Neural progenitor cell (in vitro differentiated cells): ENCODE data around the gene CAPZA1. TPM values are rescaled to one million over a fixed set of nuclear protein-coding genes. Genes with fewer than 3 reads are reported as not detected.

Source experiments
- DNase-seq: peaks from one replicate; pipeline ENCODE4 v3.0.0-alpha.2; 2016; ENCODE audit warnings: low spot score
- H2AFZ ChIP-seq: fragments of 200-600 bp; sonication (generic); replicated peaks from 2 replicates; pipeline ENCODE4 v1.6.1; 2016; ENCODE audit warnings: antibody characterized with exemption
- H3F3A ChIP-seq: fragments of 200-600 bp; sonication (generic); 2 replicates; pipeline ENCODE4 v1.6.1; 2016; ENCODE audit warnings: antibody characterized with exemption, low read depth
- H3K27ac ChIP-seq: fragments of 200-600 bp; sonication (generic); 2 replicates; pipeline ENCODE4 v1.5.1; 2016; ENCODE audit warnings: mild to moderate bottlenecking
- H3K27me3 ChIP-seq: fragments of 200-600 bp; sonication (generic); 2 replicates; pipeline ENCODE4 v1.6.1; 2016; ENCODE audit warnings: mild to moderate bottlenecking, moderate library complexity
- H3K36me3 ChIP-seq: fragments of 200-600 bp; sonication (generic); 2 replicates; pipeline ENCODE4 v1.5.1; 2016
- H3K4me1 ChIP-seq: fragments of 200-600 bp; sonication (generic); 2 replicates; pipeline ENCODE4 v1.6.1; 2016; ENCODE audit warnings: mixed run types
- H3K4me2 ChIP-seq: fragments of 200-600 bp; sonication (generic); 2 replicates; pipeline ENCODE4 v1.6.1; 2016
- H3K4me3 ChIP-seq: fragments of 200-600 bp; sonication (generic); 2 replicates; pipeline ENCODE4 v1.5.1; 2016
- H3K79me2 ChIP-seq: fragments of 200-600 bp; sonication (generic); 2 replicates; pipeline ENCODE4 v1.6.1; 2016; ENCODE audit warnings: low read depth
- H3K9ac ChIP-seq: fragments of 200-600 bp; sonication (generic); 2 replicates; pipeline ENCODE4 v1.6.1; 2016
- H3K9me3 ChIP-seq: fragments of 200-600 bp; sonication (generic); 2 replicates; pipeline ENCODE4 v1.5.1; 2016; ENCODE audit warnings: low read depth
- H4K20me1 ChIP-seq: fragments of 200-600 bp; sonication (generic); 2 replicates; pipeline ENCODE4 v1.6.1; 2016; ENCODE audit warnings: low read depth
- H3K27ac Mint-ChIP-seq: 3 replicates; pipeline ENCODE4 v1.8.0; 2021; ENCODE audit warnings: mixed read lengths
- H3K27me3 Mint-ChIP-seq: 2 replicates; pipeline ENCODE4 v1.8.0; 2022; ENCODE audit warnings: low read depth, mild to moderate bottlenecking, inconsistent platforms, moderate library complexity, mixed read lengths; ENCODE audit not compliant: insufficient read depth
- H3K36me3 Mint-ChIP-seq: 3 replicates; pipeline ENCODE4 v1.8.0; 2021; ENCODE audit warnings: mixed read lengths
- H3K4me1 Mint-ChIP-seq: 3 replicates; pipeline ENCODE4 v1.8.0; 2021; ENCODE audit warnings: mixed read lengths
- H3K4me3 Mint-ChIP-seq: 3 replicates; pipeline ENCODE4 v1.8.0; 2021; ENCODE audit warnings: mild to moderate bottlenecking, moderate library complexity, mixed read lengths
- H3K9me3 Mint-ChIP-seq: 3 replicates; pipeline ENCODE4 v1.8.0; 2020; ENCODE audit warnings: mixed read lengths
- EZH2 ChIP-seq: fragments of 200-600 bp; sonication (generic); IDR thresholded peaks from 2 replicates; pipeline ENCODE4 v1.6.1; 2017; ENCODE audit warnings: antibody characterized with exemption, mild to moderate bottlenecking, moderate library complexity
- EZH2phosphoT487 ChIP-seq: fragments of 200-600 bp; sonication (generic); IDR thresholded peaks from 2 replicates; pipeline ENCODE4 v1.6.1; 2017; ENCODE audit warnings: antibody characterized with exemption
- total RNA-seq: library from RNA; depleted of rRNA; stranded (reverse); fragments of >200 nt; gene quantifications from 2 replicates; pipeline ENCODE4 v1.2.3, GENCODE V29; 2015; ENCODE audit warnings: low replicate concordance
- TF ChIP-seq, protein P1 (sequence below): fragments of 200-600 bp; sonication (generic); IDR thresholded peaks from 2 replicates; pipeline ENCODE4 v1.5.1; 2017; ENCODE audit warnings: antibody characterized with exemption, mild to moderate bottlenecking

The CAPZA1 gene
- total RNA-seq, 1 donor from 2014 or later = 218 TPM

DNA sequence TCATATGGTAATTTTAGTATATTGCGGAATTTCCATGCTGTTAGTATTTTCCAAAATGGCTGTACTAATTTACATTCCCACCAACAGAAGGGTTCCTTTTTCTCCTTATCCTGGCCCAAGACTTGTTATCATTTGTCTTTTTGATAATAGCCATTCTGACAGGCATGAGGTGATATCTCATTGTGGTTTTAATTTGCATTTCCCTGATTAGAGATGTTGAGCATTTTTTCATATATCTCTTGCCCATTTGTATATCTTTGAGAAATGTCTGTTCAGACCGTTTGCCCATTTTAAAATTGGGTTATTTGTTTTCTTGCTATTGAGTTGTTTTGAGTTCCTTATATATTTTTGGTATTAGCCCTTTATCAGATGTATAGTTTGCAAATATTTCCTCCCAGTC is 14.0 kb downstream of the CAPZA1 start:
- Histone ChIP-seq H3K27ac (no peak overlapping the region), H3K4me1 (no peaks in the 10 kb centered on the region), H3K4me3 (no peak overlapping the region), H3K36me3 (no peaks in the 10 kb centered on the region), H4K20me1 (peaks cover 86% of the 10 kb centered on the region), H3F3A (peaks cover 12% of the 10 kb centered on the region), H3K79me2 (peaks cover 100% of the 10 kb centered on the region), H3K9ac (no peak overlapping the region), H3K27me3 (no peaks in the 10 kb centered on the region), H2AFZ (no peak overlapping the region), H3K9me3 (no peaks in the 10 kb centered on the region), H3K4me2 (no peak overlapping the region)
- Mint-ChIP-seq H3K9me3 (peaks cover 6% of the 10 kb centered on the region), H3K4me3 (no peak overlapping the region), H3K36me3 (peaks cover 28% of the 10 kb centered on the region), H3K4me1 (peaks cover 5% of the 10 kb centered on the region), H3K27me3 (peaks cover 2% of the 10 kb centered on the region), H3K27ac (no peak overlapping the region)
- DNase-seq = no peak
- TF ChIP-seq, protein P1, sequence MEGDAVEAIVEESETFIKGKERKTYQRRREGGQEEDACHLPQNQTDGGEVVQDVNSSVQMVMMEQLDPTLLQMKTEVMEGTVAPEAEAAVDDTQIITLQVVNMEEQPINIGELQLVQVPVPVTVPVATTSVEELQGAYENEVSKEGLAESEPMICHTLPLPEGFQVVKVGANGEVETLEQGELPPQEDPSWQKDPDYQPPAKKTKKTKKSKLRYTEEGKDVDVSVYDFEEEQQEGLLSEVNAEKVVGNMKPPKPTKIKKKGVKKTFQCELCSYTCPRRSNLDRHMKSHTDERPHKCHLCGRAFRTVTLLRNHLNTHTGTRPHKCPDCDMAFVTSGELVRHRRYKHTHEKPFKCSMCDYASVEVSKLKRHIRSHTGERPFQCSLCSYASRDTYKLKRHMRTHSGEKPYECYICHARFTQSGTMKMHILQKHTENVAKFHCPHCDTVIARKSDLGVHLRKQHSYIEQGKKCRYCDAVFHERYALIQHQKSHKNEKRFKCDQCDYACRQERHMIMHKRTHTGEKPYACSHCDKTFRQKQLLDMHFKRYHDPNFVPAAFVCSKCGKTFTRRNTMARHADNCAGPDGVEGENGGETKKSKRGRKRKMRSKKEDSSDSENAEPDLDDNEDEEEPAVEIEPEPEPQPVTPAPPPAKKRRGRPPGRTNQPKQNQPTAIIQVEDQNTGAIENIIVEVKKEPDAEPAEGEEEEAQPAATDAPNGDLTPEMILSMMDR = no peak
- TF ChIP-seq EZH2 = no peak
- TF ChIP-seq EZH2phosphoT487 = no peak

DNA sequence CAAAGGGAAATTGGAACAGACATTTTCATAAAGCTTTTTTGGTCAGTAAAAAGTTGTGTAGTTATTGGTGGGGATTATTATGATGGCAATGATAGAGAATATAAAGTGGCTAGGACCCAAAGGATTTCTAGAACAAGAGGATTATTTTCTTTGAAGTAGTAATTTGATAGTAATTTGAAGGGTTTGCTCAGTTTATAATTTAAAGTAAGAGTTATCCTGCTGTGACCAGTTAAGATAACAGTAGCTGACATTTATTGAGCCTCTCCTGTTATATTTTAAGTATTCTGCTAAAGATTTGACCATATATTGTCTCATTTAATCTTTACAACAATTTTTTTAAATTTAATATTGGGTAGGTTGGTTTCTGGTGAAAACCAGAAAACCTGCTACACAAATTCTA is 14.7 kb downstream of the CAPZA1 start:
- no peaks in the 10 kb centered on the region for H3K27me3 ChIP-seq
- H3K36me3 Mint-ChIP-seq = peaks cover 28% of the 10 kb centered on the region
- no peak overlapping the region for H3K4me3 Mint-ChIP-seq
- no peak overlapping the region for H3K9ac ChIP-seq
- peaks cover 9% of the 10 kb centered on the region for H3K9me3 Mint-ChIP-seq
- peaks cover 3% of the 10 kb centered on the region for H3K9me3 ChIP-seq
- H3K4me1 ChIP-seq = no peaks in the 10 kb centered on the region
- no peak overlapping the region for H3K4me2 ChIP-seq
- H2AFZ ChIP-seq = no peak overlapping the region
- peaks cover 79% of the 10 kb centered on the region for H4K20me1 ChIP-seq
- peaks cover 5% of the 10 kb centered on the region for H3K4me1 Mint-ChIP-seq
- no peak for DNase-seq
- H3K27me3 Mint-ChIP-seq = peaks cover 2% of the 10 kb centered on the region
- no peak overlapping the region for H3K4me3 ChIP-seq
- peaks cover 100% of the 10 kb centered on the region for H3K79me2 ChIP-seq
- TF ChIP-seq, protein P1 = no peak
- no peak for TF ChIP-seq EZH2
- no peak for TF ChIP-seq EZH2phosphoT487
- H3K27ac ChIP-seq = no peak overlapping the region
- H3F3A ChIP-seq = peaks cover 12% of the 10 kb centered on the region
- peaks cover 5% of the 10 kb centered on the region for H3K36me3 ChIP-seq
- no peak overlapping the region for H3K27ac Mint-ChIP-seq

DNA sequence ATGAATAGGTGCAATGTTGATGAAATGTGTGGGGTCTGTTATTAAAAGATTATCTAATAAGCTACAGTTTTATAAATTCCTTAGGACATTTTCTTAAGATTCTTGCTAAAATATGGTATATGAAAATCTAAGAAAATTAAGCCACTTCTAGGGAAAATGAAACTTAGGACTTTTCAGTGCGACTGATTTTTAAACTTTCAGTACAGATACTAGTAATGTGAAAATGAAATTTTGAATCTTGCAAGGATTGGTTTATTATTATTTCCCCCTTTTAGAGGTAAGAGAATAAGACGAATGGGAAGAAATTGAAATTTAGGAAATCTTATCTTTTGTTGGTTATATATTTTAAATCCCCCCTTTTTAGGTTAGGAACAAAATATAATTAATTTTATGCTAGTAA is 16.4 kb downstream of the CAPZA1 start:
- Mint-ChIP-seq H3K27me3 (peaks cover 2% of the 10 kb centered on the region), H3K4me3 (no peak overlapping the region), H3K9me3 (peaks cover 9% of the 10 kb centered on the region), H3K27ac (no peak overlapping the region), H3K36me3 (peaks cover 22% of the 10 kb centered on the region), H3K4me1 (peaks cover 5% of the 10 kb centered on the region)
- TF ChIP-seq EZH2phosphoT487 (no peak), EZH2 (no peak)
- TF ChIP-seq, protein P1 = no peak
- Histone ChIP-seq H3K36me3 (peaks cover 6% of the 10 kb centered on the region), H4K20me1 (peaks cover 62% of the 10 kb centered on the region), H3K79me2 (peaks cover 87% of the 10 kb centered on the region), H3K4me3 (no peak overlapping the region), H3K9me3 (peaks cover 5% of the 10 kb centered on the region), H3K4me2 (no peak overlapping the region), H3K27me3 (no peaks in the 10 kb centered on the region), H2AFZ (no peak overlapping the region), H3K27ac (no peak overlapping the region), H3K4me1 (no peaks in the 10 kb centered on the region), H3K9ac (no peak overlapping the region), H3F3A (peaks cover 17% of the 10 kb centered on the region)
- no peak for DNase-seq
